ENCODE results near the gene VCL.
A peak's percentile ranks its signal among the peaks of the same experiment; 100 is the strongest.
"Not testable (repeated sequence)": the region's sequence is repeated elsewhere in the genome, so short reads cannot be mapped to it uniquely, and the experiment has no call there.

Gene VCL

DNA sequence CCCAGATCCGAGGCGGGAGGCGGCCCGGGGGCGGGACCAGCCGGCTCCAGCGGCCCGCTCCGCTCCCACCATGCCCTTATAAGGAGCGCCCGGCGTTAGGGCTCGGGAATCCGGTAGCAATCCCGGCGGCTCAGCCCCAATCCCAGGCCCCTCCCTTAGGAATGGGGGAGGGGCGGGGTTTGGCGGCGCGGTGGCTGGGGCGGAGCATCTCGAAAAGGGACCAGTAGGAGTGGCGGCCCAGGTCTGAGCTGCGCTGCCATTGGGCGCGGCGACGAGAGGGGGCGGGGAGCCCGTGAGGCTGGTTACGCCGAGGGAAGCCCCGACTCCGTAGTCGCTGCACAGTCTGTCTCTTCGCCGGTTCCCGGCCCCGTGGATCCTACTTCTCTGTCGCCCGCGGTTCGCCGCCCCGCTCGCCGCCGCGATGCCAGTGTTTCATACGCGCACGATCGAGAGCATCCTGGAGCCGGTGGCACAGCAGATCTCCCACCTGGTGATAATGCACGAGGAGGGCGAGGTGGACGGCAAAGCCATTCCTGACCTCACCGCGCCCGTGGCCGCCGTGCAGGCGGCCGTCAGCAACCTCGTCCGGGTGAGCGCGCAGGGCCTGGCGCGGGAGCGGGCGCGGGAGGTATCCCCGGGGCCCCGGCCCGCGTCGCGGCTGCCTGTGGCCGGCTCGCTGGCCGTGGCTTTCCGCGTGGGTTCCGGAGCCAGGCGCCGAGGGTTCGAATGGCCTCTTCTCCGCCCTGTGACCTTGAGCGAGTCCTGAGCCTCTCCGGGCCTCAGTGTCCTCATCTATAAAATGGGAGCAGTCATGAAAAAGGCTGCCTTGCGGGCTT lies at the start of gene VCL:
Gene VCL, plus strand, starts transcription at position 330 of the 836 bp plus-strand sequence. Its CDS starts 92 bp downstream, at position 422.
- FAIRE-seq: peak; percentile 96

DNA sequence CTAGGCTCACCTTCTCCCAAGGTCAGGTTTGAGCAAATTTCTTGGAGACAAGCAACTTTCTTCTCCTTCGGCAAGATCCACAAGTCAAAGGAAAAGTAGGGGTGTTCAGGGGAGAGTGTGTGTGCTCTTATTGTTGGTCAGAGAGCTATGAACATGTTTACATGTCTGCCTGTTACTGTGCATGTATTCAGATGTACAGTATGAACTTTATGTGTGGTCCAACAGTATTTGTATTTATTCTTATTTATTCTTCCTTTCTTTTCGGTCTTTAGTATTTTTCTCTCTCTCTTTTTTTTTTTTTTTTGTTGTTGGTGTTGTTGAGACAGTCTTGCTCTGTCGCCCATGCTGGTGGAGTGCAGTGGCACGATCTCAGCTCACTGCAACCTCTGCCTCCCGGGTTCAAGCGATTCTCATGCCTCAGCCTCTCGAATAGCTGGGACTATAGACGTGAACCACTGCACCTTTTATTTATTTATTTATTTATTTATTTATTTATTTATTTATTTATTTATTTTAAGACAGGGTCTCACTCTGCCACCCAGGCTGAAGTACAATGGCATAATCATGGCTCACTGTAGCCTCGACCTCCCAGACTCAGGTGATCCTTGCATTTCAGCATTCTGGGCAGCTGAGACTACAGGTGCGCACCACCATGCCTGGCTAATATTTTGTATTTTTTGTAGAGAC lies 48.8 kb upstream of the VCL start:
- FAIRE-seq: no peak

DNA sequence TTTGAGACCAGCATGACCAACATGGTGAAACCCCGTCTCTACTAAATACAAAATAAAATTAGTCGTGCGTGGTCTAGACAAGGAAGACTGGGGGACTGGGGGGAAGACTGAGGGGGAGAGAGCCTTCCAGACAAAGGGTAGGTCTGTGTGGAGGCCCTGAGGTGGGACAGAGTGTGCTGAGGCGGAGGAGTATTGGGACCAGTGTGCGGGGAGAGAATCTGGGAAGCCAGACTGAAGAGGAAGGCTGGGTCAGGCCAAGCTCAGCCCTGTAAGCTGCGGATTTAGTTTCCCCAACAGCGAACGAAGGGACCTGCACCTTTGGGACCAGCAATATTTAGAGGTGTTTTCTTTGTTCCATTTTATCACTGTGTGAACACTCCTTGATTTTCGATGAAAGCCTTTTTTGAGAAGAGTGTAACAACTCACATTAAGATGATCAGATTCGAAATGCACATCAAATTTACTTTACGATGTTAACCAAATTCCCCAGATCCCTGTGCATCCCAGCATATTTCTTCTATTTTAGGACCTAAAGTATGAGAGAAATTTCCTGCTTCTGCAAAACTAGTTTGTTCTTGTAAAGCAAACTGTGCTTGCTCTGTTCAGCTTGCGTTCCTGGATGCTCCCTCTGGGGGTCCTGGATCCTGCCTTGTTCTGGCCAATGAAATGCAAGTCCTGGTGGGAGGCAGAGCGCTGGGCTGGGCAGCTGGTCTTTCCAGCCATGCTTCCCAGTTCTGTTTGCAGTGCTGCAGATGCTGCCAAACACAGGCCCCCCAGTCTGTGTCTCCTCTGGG lies 47.6 kb upstream of the VCL start:
- no peak for FAIRE-seq

GRCh38 chr10:73953665-73954064 lies 44.3 kb upstream of the VCL start:
- FAIRE-seq: no peak

GRCh38 chr10:73954737-73955136 lies 43.2 kb upstream of the VCL start:
- no peak for FAIRE-seq

DNA sequence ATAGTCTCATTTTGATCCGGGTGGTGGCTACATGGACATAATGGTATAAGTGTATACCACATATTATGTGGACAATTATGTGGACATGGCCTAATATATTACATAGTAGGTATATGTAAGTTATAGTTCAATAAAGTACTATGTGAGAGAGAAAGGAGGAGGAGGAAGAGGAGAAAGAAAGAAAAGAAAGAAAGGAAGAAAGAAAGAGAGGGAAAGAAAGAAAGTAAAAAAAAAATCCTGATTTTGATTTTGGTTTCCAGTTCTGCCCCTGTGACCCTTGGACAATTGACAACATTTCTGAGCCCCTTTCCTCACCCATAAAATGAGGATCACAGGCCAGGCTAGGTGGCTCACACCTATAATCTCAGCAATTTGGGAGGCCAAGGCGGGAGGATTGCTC lies 42.2 kb upstream of the VCL start:
- no peak for FAIRE-seq

DNA sequence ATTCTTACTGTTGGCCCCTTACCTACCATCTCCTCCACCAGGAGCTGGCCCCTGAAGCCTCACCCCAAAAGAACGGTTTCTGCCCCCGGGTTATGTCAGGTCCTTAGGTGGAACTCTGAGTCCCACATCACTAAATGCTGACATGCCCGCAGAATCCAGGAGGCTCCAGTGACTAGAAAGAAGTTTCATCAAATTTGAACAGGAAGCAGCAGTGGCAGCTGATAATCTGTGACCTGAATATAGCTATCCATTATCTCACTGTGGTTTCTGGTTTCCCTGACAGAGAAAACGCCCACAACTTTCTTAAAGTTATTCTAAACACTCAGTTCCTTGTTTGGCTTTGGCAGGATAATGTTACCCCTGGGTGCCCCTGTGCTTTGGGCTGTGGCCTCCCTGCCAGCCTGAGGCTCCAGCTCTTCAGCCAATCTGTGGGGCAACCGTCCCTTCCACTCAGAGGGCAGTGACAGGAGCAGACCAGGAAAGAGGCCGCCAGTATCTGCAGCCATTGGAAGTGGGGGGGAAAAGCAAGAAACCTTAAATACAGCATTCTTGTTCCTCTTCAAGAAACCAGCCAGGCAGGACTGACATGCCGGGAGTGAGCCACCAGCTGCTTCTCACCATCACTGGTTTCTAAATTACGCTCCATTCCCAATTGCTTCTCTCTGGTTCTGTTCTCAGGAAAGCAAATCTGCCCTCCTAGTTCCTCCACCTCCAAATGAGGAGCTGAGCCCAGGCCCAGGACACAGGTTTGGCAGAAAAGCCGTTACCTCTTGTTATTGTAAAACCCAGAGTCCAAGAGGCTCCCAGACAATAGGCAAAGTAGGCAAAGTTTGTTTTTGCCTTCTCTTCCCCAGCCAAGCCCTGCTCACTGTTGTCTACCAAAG lies 41.2 kb upstream of the VCL start:
- FAIRE-seq: no peak

DNA sequence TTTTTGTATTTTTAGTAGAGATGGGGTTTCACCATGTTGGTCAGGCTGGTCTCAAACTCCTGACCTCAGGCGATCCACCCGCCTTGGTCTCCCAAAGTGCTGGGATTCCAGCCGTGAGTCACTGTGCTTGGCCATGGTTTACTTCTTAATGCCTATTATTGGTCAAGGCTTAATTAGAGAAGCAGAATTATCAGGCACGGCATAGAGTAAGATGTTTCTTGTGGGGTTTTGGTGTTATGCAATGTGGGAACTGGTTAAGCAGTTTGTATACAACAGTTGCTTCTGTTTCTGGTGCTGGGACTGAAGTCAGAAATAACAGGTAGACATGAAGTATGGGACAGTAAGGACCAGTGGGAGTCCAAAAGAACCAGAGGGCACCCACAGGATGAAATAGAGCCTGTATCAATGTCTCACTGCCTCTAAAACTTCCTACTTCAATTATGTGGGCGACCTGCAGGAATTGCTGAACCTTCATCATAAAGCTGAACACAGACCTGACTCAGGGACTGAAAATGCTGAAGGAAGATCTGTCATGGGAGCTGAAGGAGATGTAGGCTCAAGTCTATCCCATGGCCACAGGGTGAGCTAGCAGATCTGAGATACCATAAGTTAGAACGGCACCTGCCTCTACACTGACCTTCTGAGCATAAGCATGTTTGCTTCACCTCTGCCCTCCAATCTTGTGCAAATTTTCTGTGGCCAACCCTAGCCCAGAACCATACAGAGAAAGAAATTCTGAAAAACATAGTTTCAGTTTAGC lies 38.3 kb upstream of the VCL start:
- no peak for FAIRE-seq

GRCh38 chr10:73962386-73962785 lies 35.5 kb upstream of the VCL start:
- no peak for FAIRE-seq

DNA sequence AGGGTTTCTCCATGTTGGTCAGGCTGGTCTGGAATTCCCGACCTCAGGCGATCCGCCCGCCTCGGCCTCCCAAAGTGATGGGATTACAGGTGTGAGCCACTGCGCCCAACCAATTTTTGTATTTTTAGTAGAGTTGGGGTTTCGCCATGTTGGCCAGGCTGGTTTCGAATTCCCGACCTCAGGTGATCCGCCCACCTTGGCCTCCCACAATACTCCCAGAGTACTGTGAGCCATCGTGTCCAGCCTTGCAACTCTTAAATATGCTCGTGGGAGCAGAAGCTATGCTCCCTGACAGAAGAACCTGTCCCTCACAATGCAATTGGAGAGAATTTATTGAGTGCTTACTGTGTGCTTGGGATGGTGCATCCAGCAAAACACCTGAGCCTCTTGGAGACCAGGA lies 34.4 kb upstream of the VCL start:
- FAIRE-seq: not testable (repeated sequence)

- no peak for FAIRE-seq
Observed at GRCh38 chr10:73964743-73965142, 33.2 kb upstream of the VCL start.

DNA sequence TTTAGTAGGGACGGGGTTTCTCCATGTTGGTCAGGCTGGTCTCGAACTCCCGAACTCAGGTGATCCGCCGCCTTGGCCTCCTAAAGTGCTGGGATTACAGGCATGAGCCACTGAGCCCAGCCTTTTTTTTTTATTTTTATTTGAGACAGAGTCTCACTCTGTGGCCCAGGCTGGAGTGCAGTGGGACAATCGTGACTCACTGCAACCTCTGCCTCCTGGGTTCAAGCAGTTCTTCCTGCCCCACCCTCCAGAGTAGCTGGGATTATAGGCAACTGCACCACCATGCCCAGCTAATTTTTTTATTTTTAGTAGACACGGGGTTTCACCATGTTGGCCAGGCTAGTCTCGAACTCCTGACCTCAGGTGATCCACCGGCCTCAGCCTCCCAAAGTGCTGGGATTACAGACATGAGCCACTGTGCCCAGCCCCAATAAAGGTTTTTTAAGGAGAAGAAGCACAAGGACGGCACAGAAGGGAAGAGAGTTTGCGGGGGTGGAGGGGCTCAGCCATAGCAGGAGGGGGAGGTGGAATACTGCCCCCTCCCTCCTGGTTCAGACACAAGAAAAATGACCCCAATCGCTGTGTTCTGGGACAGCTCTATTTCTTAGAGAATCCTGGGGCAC lies 32.5 kb upstream of the VCL start:
- FAIRE-seq: not testable (repeated sequence)

GRCh38 chr10:73965890-73966768 lies 31.8 kb upstream of the VCL start:
- FAIRE-seq: peak; percentile 99

DNA sequence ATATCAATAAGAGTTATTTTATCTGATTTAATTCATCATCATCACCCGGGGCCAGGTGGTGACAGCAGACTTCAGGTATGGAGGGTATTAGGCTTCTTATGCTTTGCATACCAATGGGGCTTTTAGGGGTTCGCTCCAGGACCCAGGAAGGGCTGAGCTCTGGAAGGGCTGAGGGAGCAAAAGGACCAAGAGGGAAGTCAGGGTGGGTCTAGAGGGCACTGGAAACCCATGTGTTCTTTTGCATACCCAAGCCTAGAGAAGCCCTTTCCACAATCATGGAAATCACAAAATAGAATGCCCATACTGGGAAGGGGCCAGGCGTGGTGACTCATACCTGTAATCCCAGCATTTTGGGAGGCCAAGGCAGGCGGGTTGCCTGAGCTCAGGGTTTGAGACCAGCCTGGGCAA lies 30.9 kb upstream of the VCL start:
- no peak for FAIRE-seq

GRCh38 chr10:73967544-73967943 lies 30.4 kb upstream of the VCL start:
- FAIRE-seq: no peak

DNA sequence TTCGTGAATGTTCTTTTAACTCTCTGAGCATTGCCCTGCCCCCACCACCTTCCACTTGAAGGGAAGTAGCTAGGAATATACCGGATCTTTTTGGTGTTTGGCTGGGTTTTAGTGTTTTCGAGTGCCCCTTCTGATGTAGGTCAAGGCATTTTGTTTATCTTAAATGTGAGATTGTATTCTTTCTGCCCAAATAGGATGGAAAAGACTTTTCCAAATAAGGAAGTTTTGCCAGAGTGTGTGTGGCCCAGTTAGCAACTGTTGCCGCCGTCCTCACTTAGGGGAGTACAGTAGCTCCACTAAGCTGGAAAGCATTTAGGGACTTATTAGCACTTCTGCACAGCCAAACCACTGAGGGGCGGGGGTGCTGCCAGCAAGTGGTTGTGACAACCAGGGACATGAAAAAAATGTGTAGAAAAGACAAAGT lies 29.8 kb upstream of the VCL start:
- peak; percentile 74 for FAIRE-seq

DNA sequence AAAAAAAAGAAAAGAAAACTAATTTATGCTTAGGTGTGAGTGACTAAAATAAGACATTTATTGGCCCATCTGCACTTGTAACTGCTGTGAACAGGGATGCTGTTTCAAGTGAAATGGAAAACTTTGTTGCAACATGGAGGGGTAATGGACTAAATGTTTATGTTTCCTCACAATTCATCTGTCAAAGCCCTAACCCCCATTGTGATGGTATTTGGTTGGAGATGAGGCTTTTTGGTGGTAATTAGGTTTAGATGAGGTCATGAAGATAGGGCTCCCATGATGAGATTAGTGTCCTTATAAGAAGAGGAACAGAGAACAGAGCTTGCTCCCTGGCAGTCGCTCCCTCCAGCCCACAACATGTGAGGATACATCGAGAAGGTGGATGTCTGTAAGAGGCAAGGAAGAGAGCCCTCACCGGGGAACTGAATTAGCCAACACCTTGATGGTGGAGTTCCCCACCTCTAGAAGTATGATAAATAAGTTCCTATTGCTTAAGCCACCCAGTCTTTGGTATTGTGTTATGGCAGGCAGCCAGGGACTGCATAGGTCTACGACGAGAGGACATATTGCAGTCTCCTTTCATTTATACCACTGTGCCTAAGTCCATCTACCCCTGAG lies 28.6 kb upstream of the VCL start:
- FAIRE-seq: no peak

DNA sequence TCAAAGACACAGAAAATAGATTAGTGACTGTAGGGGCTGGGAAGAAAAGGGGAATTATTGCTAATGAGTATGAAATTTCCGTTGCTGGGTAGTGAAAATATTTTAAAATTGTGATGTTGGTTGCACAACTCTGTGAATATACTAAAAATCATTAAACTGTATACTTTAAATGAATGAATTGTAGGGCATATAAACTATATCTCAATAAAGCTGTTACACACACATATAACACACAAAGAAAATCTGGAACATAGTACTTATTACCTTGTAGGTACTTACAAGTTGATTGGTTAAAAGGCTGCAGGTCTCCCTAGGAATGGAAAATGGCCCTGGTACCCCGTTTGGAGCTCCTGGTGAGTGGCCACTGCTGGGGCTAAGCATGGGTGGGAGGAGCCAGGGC lies 27.1 kb upstream of the VCL start:
- FAIRE-seq: no peak

DNA sequence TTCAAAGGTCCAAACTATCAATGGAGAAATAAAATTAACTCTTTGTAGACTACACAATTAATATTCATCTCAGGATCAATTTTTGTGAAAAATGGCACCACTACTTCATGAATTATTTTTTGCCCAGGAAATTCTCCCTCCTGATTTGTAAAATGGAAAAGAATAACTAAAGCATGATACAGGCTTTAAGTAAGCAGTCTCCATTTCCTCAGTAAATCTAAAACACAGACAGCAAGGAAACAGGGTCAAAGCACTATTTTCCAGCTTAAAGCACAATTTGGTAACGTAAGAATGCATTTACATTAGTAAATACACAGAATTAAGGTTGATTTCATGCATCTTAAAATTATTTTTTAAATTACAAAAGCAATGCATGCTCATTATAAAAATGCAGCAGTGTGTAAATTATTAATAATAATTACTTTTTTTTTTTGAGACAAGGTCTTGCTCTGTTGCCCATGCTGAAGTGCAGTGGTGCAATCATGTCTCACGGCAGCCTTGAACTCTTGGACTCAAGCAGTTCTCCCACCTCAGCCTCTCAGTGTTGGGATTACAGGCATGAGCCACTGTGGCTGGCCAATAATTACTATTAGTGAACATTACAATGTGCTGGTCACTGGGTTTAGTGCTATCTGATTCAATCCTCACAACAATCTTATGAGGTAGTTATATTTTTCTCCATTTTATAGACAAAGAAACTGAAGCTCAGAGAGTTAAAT lies 26.1 kb upstream of the VCL start:
- no peak for FAIRE-seq
